K562 (cell line): ENCODE results near the gene DIPK1B. TPM values are rescaled to one million over a fixed set of nuclear protein-coding genes. Genes with fewer than 3 reads are reported as not detected.
A peak's percentile ranks its signal among the peaks of the same experiment; 100 is the strongest.

Experiments
- ELK3 ChIP-seq: fragments of 450-650 bp; formaldehyde crosslinking; IDR thresholded peaks from 2 replicates; pipeline ENCODE4 v1.4.0; 2020; ENCODE audit warnings: mild to moderate bottlenecking
- PHTF2 ChIP-seq: fragments of 250-450 bp; sonication (Bioruptor Pico); IDR thresholded peaks from 2 replicates; pipeline ENCODE4 v1.5.0; 2021; ENCODE audit warnings: mild to moderate bottlenecking
- PURB ChIP-seq: sonication (generic); formaldehyde crosslinking; IDR thresholded peaks from 2 replicates; pipeline ENCODE4 v1.9.0; 2021; ENCODE audit warnings: low read depth, mild to moderate bottlenecking, missing genetic modification reagents
- RBM34 ChIP-seq: fragments of 200-400 bp; formaldehyde crosslinking; IDR thresholded peaks from 2 replicates; pipeline ENCODE4 v1.6.1; 2018; ENCODE audit warnings: low read length, borderline replicate concordance; ENCODE audit not compliant: insufficient read depth
- RNF2 ChIP-seq: sonication (generic); IDR thresholded peaks from 2 replicates; pipeline ENCODE4 v1.6.1; 2016
- SNRNP70 ChIP-seq: fragments of 200-400 bp; formaldehyde crosslinking; optimal IDR thresholded peaks from 2 replicates; pipeline ENCODE3; 2017; ENCODE audit warnings: low read depth, low read length
- TBL1XR1 ChIP-seq, 2 experiments: IDR thresholded peaks; 2 replicates each; pipeline ENCODE4 v1.6.1; 2012; ENCODE audit warnings: improper control_type of control experiment in 2 of 2, low read length in 2 of 2, mild to moderate bottlenecking in 1 of 2
- THRAP3 ChIP-seq: fragments of 450-650 bp; IDR thresholded peaks from 2 replicates; pipeline ENCODE4 v1.6.1; 2016; ENCODE audit warnings: mild to moderate bottlenecking, inconsistent platforms, borderline replicate concordance
- ZBTB2 ChIP-seq: fragments of 450-650 bp; IDR thresholded peaks from 2 replicates; pipeline ENCODE4 v1.6.1; 2016; ENCODE audit warnings: antibody characterized with exemption
- ZNF146 ChIP-seq: IDR thresholded peaks from one replicate; pipeline ENCODE4 v1.6.1; 2018; ENCODE audit warnings: missing compliant biosample characterization; ENCODE audit not compliant: unreplicated experiment
- ZNF354B ChIP-seq: fragments of 250-450 bp; sonication (Bioruptor Pico); IDR thresholded peaks from 2 replicates; pipeline ENCODE4 v1.4.0; 2020
- ZNF830 ChIP-seq: fragments of 250-450 bp; sonication (Bioruptor Pico); IDR thresholded peaks from 2 replicates; pipeline ENCODE4 v1.5.0; 2021; ENCODE audit warnings: mild to moderate bottlenecking
- polyA plus RNA-seq, 8 experiments: library from polyadenylated mRNA; depleted of rRNA in 4 of 8; stranded (reverse) in 5 of 8; unstranded in 3 of 8; fragments of >200 nt; fragmentation: Nextera tagmentation in 2 of 8; fragmentation: Illumina TruSeq in 1 of 8; extraction: Ambion mirVana in 2 of 8; extraction: Trizol in 1 of 8; gene quantifications; 2 replicates each; pipeline versions ENCODE4 v1.2.1 to v1.2.3, GENCODE V29; 2011 to 2014; ENCODE audit warnings: inconsistent platforms in 1 of 8, missing spikeins in 1 of 8
- total RNA-seq, 7 experiments: library from RNA; depleted of rRNA in 6 of 7; stranded (reverse); fragments of >200 nt in 6 of 7; fragmentation: Illumina TruSeq in 2 of 7; extraction: Trizol in 2 of 7; gene quantifications; 2 replicates each; pipeline versions ENCODE4 v1.2.1 to v1.2.3, GENCODE V29; 2011 to 2021; ENCODE audit warnings: low replicate concordance in 1 of 7
- TF ChIP-seq, protein P1 (sequence below): sonication (generic); formaldehyde crosslinking; IDR thresholded peaks from 2 replicates; pipeline ENCODE4 v1.8.1; 2023; ENCODE audit warnings: mild to moderate bottlenecking, missing genetic modification reagents

The DIPK1B gene
- total and polyA plus RNA-seq, 9 of the 15 experiments (the other 6 are each of a cell fraction or from before 2014, with no cell fraction given): 0.08 to 22.3 (median 5.9) TPM

GRCh38 chr9:136723989-136724388 lies 11.6 kb downstream of the DIPK1B start (continued):
- TF ChIP-seq, protein P1, sequence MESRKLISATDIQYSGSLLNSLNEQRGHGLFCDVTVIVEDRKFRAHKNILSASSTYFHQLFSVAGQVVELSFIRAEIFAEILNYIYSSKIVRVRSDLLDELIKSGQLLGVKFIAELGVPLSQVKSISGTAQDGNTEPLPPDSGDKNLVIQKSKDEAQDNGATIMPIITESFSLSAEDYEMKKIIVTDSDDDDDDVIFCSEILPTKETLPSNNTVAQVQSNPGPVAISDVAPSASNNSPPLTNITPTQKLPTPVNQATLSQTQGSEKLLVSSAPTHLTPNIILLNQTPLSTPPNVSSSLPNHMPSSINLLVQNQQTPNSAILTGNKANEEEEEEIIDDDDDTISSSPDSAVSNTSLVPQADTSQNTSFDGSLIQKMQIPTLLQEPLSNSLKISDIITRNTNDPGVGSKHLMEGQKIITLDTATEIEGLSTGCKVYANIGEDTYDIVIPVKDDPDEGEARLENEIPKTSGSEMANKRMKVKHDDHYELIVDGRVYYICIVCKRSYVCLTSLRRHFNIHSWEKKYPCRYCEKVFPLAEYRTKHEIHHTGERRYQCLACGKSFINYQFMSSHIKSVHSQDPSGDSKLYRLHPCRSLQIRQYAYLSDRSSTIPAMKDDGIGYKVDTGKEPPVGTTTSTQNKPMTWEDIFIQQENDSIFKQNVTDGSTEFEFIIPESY: no peak
- TF ChIP-seq RBM34 (no peak), ZNF830 (CRISPR knock-in tag) (no peak), ZNF354B (CRISPR knock-in tag) (no peak), PHTF2 (CRISPR knock-in tag) (no peak), THRAP3 (no peak), RNF2 (no peak), PURB (no peak), ZBTB2 (no peak), SNRNP70 (peak; percentile 79), ZNF146 (no peak), TBL1XR1 (IDR thresholded peaks at IDR 0.05; ENCODE audit: low read length in 2 of 2) (no peak), ELK3 (CRISPR knock-in tag) (no peak)
